GM19025 (cell line): ENCODE results near the gene ESM1.
"Not testable (repeated sequence)": the region's sequence is repeated elsewhere in the genome, so short reads cannot be mapped to it uniquely, and the experiment has no call there.

Experiments used
- ATAC-seq: cut with Tn5 transposase; IDR thresholded peaks from one replicate; pipeline ENCODE4 v1.9.1; 2021; ENCODE audit warnings: mild to moderate bottlenecking, low read depth, moderate library complexity; ENCODE audit not compliant: unreplicated experiment

The ESM1 gene, protein sequence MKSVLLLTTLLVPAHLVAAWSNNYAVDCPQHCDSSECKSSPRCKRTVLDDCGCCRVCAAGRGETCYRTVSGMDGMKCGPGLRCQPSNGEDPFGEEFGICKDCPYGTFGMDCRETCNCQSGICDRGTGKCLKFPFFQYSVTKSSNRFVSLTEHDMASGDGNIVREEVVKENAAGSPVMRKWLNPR

DNA sequence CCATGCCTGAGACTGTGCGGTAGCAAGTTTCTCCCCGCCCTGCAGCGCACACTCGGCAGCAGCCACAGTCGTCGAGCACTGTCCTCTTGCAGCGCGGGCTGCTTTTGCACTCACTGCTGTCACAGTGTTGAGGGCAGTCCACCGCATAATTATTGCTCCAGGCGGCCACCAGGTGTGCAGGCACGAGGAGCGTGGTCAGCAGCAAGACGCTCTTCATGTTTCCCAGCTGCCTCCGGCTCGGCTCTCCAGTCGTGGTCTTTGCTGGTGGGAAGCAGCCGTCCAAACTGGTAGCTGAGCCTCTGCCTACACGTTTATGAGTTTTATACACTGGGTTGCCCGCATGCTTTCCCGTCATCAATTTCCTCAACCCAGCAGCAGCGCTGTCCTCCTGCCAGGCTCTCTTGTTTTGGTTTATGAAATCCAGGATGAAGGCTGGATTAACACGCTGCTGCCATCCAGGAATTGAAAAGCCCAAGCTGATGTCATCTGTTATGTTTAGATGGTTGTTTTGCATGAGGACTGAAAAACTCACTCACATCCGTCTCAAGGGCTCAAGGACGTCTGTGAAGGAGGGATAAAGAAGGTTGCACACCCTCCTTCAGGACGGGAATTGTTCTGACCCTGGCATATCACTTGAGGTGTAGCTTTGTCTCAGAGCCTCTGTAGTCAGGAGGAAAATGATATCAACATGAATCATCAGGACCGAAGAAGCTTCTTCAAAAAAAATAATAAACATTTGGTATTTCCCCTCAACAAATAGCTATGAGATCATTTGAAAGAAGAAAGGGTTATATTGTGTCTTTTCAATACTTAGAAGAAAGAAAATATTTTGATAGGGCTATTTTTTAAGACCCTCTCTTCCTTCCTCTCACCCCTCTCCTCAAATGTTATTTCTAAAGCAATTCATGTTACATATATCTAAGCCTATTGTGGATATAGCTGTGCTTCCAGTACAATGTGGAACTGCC lies at the start of gene ESM1:
Gene ESM1 (minus strand): TSS at position 293 of the 968 bp plus-strand sequence. CDS start 76 bp downstream, at position 217.
- no peak for ATAC-seq

DNA sequence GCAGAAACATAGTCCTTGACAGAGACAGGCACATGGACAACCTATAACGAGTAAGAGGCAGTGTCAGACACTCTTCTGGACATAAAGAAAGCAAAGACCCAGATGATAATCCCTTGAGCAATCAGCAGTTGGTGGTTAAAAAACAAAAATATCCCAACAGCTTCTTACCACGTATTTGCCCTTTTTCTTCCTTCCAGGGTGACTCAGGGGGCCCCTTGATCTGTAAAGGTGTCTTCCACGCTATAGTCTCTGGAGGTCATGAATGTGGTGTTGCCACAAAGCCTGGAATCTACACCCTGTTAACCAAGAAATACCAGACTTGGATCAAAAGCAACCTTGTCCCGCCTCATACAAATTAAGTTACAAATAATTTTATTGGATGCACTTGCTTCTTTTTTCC lies 48.2 kb upstream of the ESM1 start:
- no peak for ATAC-seq

DNA sequence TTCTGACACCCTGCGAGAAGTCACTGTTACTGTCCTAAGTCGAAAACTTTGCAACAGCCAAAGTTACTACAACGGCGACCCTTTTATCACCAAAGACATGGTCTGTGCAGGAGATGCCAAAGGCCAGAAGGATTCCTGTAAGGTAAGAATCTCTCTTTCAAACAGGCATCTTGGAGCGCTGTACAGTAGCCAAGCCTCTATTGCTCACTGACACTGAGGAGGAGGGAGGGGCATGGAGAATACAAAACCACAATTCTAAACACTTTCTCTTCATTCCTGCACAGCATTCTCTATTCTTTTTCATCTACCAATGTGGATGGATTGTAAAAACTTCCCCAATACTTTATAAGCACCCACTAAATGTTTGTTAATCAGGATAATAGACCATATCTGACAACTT lies 46.1 kb upstream of the ESM1 start:
- no peak for ATAC-seq

DNA sequence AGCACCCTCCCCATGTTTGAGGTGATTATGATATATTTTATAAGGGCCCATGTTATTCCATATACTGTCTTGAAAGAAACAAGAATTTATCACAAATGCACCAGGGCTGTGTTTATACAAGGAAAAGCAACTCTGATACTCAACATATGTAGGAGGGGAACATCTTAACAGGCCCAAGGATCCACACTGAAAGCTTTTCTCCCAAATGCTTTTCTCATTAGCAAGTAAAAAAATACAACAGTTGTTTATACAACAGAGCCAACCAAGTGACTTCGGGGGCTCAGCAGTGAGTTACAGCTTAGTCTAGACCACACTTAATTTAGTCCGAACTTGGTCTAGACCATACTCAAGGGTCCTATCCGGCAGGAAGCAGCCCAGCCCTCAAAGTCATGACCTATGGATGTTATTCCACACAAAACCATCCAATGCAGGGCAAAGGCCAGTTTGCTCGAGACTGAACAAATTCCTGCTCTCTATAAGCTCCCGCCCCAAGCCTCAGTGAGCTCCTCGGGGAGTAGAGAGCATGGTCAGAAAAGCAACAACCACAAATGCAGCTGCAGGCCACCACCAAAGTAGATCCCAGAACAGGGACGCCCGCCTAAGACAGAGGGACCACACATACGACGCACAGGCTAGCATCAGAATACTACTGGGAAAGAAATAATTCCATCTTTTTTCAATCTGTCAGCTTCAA lies 45.4 kb upstream of the ESM1 start:
- ATAC-seq: no peak

DNA sequence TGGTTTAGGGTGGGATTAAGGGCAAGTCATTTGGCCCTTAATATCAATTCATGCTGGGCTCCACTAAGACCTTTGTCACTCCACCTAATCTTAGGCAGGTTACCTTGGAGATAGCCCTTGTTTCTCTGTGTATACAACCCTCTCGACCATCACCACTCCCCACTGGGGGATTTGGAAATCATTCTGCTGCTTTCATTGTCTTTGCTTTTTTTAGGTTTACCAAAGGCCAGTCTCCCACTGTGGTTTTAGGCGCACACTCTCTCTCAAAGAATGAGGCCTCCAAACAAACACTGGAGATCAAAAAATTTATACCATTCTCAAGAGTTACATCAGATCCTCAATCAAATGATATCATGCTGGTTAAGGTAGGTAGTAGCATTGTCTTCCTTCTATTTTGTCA lies 44.8 kb upstream of the ESM1 start:
- no peak for ATAC-seq

DNA sequence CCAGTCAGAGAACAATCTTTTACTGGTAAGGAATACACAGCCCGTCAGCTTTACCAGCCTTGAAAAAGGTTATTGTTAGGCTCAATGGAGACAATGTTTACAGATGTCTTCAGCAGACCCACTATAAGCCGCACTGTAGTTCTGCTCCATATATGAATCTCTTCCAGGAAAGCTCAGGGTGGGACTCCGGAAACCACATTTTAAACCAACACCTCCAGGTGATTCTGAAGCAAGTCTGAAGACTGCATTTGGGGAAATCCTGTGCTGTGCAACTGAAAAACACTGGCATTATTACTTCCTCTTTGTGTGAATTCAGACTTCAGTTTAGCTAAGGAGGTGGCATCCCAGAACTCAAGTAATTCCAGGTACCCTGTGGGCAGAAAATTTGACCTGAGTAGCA lies 42.2 kb upstream of the ESM1 start:
- ATAC-seq: no peak

DNA sequence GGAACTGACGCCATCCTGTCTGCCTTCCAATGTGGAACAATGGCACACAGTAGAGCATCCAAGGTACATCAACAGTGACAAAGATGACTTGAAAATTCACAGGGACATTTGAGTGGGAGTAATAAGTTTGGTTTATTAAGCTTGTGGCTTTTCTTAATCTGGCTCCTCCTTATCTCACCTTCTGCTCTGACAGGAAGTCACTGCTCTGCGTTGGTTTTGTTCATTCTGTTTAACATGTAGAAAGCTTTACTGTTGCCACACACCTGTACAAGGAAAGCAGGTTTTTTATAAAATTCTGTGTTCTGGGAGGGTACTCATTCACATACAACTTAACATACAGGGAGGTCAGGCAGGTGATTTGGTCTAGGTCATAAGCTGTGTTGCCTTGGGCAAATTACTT lies 37.1 kb upstream of the ESM1 start:
- ATAC-seq: no peak

DNA sequence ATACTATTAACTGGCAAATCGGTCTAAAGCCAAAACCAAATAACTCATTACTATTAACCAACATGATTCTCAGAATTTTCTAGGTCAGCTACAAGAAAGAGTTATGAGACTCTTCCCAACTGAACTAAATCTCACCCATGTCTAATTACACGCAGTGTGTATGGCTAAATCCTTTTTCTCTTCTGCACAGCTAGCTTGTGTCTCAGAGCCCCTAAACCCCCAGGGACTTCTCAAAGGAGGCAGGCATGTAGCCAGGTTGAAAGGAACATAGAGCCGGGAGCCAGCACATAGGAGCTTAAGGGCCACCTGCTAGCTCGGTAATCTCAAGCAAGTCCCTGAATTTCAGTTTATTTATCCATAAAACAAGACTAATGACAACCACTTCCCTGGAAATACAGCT lies 36.4 kb upstream of the ESM1 start:
- no peak for ATAC-seq

DNA sequence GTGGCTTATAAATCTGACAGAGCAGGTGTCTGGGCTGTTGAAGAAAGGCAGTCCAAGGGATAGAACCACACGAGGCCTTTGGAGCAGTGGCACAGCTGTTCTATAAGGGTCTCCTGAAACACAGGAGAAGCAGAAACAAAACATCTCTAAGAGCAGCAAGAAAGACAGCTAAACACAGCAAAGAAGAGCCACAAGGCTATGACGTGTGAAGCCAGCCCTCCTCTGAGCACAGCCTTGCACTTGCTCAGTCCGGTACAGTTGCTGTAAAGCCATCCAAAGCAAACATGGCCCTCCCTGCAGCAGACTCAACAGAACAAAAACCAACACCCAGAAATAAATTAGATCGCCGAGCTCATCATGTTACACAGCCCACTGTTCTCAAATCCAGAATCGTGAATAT lies 36.0 kb upstream of the ESM1 start:
- no peak for ATAC-seq

DNA sequence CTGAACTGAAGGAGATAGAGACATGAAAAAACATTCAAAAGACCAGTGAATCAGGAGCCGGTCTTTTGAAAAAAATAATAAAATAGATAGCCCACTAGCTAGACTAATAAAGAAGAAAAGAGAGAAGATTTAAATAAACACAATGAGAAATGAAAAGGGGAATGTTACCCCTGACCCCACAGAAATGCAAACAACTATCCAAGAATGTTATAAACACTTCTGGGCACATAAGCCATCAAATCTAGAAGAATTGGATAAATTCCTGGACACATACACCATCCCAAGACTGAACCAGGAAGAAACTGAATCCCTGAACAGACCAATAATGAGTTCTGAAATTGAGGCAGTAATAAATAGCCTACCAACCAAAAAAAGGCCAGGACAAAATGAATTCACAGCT lies 24.8 kb upstream of the ESM1 start:
- not testable (repeated sequence) for ATAC-seq

DNA sequence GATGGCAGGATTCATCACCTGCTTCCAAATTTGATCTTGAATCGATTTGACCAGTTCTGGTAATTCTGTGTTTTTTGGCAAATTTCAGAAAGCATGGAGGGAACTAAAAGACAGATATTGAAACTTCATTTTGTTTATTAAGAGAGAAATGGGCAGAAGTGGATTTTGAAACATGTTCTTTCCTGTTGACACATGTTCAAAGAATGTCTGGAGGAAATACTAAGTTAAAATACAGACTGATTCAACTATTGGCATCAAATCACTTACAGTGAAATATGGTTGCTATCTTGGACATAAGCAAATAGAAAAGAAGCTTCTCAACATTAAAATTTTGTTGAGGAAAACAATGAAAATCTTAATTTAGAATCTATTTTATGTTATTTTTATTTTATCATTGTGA lies 19.3 kb upstream of the ESM1 start:
- ATAC-seq: no peak

DNA sequence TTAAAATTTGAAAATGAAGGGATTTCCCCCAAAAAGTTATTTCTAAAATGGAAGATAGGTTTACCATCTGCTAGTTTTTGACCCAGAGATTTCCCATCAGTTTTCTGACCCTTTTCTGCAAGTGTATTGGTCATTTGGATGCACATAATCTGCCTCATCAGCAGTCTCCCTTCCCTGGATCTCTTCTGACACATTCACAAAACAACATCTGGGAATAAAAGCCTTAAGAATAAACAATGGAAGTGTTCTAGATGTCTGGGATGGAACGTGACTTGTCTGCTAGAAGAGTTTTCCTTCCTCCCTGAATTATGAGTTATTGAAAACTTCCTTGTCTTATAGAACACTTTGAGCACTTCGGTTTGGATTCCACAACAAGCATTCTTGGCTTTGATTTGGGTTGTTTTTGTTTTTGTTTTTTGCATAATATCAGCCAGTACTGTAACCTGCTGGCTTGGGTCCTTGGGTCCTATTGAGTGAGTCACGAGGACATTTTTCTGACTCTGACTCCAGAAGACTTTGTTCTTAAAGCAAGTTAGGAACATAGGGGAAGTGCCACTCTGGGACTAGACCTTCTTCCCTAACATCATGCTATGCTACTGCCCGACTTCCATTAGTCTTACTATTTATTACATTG lies 18.2 kb upstream of the ESM1 start:
- no peak for ATAC-seq

DNA sequence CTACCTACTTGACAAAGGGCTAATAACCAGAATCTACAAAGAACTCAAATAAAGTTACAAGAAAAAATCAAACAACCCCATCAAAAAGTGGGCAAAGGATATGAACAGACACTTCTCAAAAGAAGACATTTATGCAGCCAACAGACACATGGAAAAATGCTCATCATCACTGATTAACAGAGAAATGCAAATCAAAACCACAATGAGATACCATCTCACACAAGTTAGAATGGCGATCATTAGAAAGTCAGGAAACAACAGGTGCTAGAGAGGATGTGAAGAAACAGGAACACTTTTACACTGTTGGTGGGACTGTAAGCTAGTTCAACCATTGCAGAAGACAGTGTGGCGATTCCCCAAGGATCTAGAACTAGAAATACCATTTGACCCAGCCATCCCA lies 16.8 kb upstream of the ESM1 start:
- ATAC-seq: not testable (repeated sequence)

DNA sequence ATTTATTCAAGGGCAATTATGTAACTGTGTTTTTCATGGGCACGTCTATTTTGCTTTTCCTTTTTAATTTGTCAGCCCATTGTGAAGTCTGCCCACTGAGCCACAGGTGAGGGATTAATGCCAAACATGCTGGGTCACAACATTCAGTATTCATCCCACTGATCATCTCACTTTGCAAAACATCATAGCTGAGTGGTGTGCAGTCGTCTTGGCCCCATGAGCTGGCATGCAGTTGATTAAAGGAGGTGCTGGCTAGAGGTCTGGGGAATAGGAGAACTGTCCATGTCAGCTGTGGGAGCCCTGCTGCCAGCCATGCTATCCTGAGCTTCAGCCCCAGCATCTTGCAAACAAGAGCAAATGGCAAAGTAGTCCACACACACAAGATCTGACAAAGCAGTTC lies 11.7 kb upstream of the ESM1 start:
- no peak for ATAC-seq

DNA sequence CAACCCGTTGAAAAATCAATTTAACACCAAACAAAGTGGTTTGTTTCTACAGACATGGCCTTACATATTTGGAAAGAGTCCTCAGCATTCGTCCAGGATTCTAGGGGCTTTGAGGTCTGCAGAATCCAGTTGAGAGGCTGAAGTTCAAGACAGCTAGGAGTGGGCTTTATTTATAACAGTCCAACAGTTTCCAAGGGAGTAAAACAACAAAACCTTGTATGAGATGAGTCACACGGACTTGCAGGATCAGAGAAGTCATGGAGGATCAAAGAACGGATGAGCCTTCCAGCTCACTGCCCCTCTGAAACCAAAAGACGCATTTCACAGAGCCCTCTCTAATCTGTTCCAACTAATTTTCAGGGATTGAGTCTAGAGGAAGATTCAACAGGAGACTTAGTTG lies 11.1 kb upstream of the ESM1 start:
- ATAC-seq: no peak

DNA sequence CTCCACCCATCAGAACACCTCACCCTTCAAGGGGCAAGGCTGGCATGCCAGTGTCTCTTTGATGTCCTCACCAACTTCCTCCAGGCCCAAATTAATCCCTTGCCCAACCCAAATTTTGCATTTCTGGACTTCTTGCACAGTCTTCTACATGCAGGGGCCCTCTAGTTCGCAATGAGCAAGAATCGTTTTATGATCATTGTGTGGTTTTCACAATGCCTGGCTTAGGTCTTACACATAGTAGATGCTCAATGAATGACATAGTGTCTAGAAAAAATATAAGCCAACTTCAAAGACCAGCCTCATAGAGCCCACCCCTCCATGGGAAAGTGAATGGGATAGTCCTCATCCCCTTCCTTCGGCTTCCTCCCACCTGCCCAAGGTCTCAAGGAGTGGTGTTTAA lies 9.8 kb upstream of the ESM1 start:
- no peak for ATAC-seq

DNA sequence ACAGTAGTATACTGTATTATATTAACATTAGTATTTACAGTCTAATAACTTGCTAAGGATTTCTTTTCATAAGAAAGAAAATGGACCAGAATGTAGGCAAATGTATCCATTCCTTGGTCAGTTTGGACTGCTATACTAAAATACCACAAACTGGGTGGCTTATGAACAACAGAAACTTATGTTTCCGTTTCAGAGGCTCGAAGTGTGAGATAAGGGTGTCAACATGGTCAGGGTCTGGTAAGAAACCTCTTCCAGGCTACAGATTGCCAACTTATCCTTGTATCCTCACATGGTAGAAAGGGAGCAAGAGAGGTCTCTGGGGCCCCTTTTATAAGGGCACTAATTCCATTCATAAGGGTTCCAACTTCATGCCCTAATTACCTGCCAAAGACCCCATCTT lies 9.2 kb upstream of the ESM1 start:
- no peak for ATAC-seq

DNA sequence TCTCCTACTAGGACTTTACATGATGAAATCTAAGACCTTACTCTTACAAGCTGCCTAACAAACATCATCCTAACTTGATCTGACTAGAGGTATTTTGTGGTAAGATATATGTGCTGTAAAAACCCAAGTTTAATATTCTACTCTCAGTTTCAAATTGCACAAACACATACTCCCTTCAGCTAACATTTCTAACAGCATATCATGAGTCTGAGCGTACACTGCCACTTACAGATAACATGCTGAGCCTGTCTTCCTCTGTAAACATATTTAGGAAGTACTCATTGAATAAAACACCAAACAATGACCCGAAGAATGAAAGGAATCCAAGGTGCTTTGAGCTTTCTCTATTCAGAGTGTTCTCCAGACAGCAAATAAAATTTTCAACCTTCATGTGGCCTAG lies 7.9 kb upstream of the ESM1 start:
- ATAC-seq: no peak

DNA sequence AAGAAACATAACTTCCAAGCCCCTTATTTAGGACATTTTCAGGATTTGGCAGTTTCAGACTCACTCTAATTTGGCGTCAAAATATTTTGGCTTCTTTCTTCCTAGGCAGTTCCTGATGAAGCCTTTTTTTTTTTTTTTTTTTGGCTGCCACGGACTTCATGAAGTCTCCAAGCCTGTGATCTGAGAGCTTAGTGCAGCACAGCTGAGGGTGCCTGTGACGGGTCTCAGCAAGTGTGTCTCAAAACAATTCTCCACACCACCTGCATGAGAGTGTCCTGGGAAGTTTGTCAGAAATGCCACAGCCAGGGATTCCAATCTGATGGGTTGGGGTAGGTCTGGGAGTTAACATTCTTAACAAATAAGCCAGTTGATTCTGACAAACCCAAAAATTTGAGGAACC lies 6.0 kb upstream of the ESM1 start:
- no peak for ATAC-seq

DNA sequence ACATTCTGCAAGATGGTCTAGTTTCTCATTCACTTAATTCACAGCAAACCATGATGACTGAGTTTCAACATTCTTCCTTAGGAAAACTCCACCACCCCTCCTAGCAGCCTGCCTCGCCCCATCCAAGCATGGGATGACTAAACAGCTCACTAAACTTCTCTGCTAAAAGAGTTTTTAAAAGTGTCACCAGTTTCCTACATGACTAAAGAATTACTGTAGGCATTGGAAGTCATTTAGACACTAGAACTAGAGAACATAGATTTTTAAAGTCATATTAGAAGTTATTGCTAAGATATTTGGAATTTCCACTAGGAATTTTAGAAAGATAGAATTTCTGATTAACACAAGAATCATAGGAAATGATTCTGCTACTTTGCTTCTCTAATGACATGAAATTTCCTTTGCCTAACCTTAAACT lies 5.5 kb upstream of the ESM1 start:
- no peak for ATAC-seq

DNA sequence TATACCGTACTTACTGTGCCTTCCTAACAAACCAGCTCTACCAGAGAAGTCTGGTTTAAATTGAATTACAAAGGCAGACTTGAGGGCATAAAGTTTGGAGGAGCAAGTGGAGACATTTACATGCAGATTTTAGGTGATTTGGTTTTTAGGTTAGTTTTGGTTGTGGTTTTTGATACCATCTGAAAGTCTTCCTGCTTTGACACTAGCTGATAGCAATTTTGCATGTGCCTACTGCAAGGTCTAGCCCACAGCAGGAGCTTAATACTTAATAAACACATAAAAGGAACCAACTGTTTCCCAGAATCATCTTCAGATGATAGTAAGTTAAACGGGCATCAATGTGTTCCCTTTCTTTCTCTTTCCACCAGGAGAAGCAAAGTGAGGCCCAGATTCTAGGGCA lies 3.4 kb upstream of the ESM1 start:
- ATAC-seq: no peak
